Measurements from ENCODE around the gene XYLT1.

- TF ChIP-seq CTCF (IDR thresholded peaks at IDR 0.05), result peak in 3 of 7 experiments; percentile 19 to 29 (median 21)
- peak; percentile 22 to 78 (median 73) for TF ChIP-seq POLR2A (IDR thresholded peaks at IDR 0.05)
These were observed 204.0 kb downstream of the XYLT1 start for GRCh38 chr16:17266608-17267313.
